Thyroid gland (tissue), 4 donors: Measurements from ENCODE around the gene LGALS4. TPM values are rescaled to one million over a fixed set of nuclear protein-coding genes. Genes with fewer than 3 reads are reported as not detected.
"Not testable (repeated sequence)": the region's sequence is repeated elsewhere in the genome, so short reads cannot be mapped to it uniquely, and the experiment has no call there.

ENCODE experiments used
- DNase-seq, 2 donors: peaks; one replicate each; pipeline ENCODE4 v3.0.0-alpha.2; 2019
- H3K27ac ChIP-seq, 3 donors: fragments of 200-600 bp; sonication (generic); 1 replicate in 2 of 3; 2 replicates in 1 of 3; pipeline ENCODE4 v1.5.1; 2016 to 2019; ENCODE audit warnings: mild to moderate bottlenecking in 1 of 3, moderate library complexity in 1 of 3
- H3K27me3 ChIP-seq: fragments of 200-600 bp; sonication (generic); one replicate; pipeline ENCODE4 v1.5.1; 2019
- H3K36me3 ChIP-seq, 2 donors: fragments of 200-600 bp; sonication (generic); one replicate each; pipeline ENCODE4 v1.5.1; 2016 to 2019
- H3K4me1 ChIP-seq, 2 donors: fragments of 200-600 bp; sonication (generic); one replicate each; pipeline ENCODE4 v1.5.1; 2017 to 2019
- H3K4me3 ChIP-seq, 3 donors: fragments of 200-600 bp; sonication (generic); replicated peaks in 1 of 3; 1 replicate in 2 of 3; 2 replicates in 1 of 3; pipeline ENCODE4 v1.5.1; 2016; ENCODE audit warnings: mild to moderate bottlenecking in 1 of 3
- H3K9me3 ChIP-seq: fragments of 200-600 bp; sonication (generic); one replicate; pipeline ENCODE4 v1.5.1; 2017
- POLR2A ChIP-seq, 2 donors: fragments of 450-650 bp; IDR thresholded peaks; one replicate each; pipeline ENCODE4 v1.6.1; 2017; ENCODE audit warnings: antibody characterized with exemption in 2 of 2, mild to moderate bottlenecking in 2 of 2, moderate library complexity in 1 of 2
- WGBS, 2 donors: methylation state at CpG; one replicate each; pipeline ENCODE4 v1.1.5; 2017; 5-methylcytosine and 5-hydroxymethylcytosine counted together
- intact Hi-C: fragments of 100-400 bp; cut with DNase I; formaldehyde crosslinking; loops from one replicate; pipeline ENCODE4 v1.15.1; 2023
- total RNA-seq, 4 donors: library from RNA; depleted of rRNA; stranded (reverse); fragments of >200 nt; gene quantifications; one replicate each; pipeline ENCODE4 v1.2.3, GENCODE V29; 2016
- TF ChIP-seq, protein P1 (sequence below), 6 experiments: fragments of 200-600 bp in 3 of 6; fragments of 450-650 bp in 3 of 6; sonication (generic) in 3 of 6; IDR thresholded peaks; one replicate each; pipeline ENCODE4 v1.5.1; 2016 to 2019; ENCODE audit warnings: antibody characterized with exemption in 6 of 6, mild to moderate bottlenecking in 2 of 6, inconsistent platforms in 1 of 6, moderate library complexity in 1 of 6

LGALS4 gene
- total RNA-seq, 4 donors from 2014 or later = 1.6 TPM; not detected in 2

DNA sequence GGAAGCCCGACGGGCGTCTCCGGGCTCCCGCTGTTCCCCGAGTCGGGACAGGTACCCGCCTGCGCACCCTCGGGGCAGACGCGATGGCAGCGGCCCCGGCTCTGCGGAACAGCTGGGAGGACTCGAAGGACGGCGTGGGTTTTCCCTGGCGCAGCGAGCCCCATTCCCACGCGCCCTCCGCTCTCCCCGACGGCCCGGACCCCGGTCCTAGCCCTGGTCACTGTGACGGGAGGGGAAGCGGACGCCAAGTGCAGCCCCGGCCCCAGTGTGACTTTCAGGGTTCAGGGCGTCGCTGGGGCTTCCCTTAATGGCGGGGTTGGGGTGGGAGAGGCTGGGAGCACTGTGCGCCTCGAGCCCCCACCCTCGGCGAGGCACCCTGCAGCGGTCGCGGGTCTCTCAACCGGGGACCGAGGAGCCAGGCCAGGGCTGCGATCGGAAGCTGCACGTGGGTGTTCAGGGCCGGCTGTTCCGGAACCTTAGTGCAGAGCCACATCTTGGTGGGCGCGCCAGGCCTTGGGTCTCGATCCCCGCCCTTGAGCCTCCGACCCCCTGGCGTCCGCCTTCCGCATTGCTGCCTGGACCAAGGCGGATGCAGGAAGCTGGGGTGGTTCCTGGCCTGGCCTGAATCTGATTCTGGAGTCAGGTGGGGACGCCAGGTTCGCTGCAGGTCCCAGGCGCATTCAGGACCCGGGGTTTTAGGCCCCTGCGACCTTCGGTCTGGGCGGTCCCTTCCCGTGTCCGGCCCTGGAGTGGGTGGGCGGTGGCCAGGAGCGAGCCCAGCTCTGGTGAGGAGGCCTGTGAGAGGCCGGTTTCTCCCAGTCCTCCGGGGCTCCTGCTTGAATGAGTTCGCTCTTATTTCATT is 20.3 kb downstream of the LGALS4 start:
- no peak for DNase-seq
- Histone ChIP-seq H3K27ac (no peak overlapping the region), H3K4me3 (peak overlapping the region in 1 of 3 donors; percentile 14), H3K27me3 (no peaks in the 10 kb centered on the region), H3K4me1 (peaks cover 0 to 13% of the 10 kb centered on the region in 2 donors), H3K36me3 (no peaks in the 10 kb centered on the region), H3K9me3 (no peaks in the 10 kb centered on the region)
- WGBS, 2 donors = 27 to 61% methylated on average over 3 to 28 of the region's 71 CpGs
- TF ChIP-seq, protein P1, sequence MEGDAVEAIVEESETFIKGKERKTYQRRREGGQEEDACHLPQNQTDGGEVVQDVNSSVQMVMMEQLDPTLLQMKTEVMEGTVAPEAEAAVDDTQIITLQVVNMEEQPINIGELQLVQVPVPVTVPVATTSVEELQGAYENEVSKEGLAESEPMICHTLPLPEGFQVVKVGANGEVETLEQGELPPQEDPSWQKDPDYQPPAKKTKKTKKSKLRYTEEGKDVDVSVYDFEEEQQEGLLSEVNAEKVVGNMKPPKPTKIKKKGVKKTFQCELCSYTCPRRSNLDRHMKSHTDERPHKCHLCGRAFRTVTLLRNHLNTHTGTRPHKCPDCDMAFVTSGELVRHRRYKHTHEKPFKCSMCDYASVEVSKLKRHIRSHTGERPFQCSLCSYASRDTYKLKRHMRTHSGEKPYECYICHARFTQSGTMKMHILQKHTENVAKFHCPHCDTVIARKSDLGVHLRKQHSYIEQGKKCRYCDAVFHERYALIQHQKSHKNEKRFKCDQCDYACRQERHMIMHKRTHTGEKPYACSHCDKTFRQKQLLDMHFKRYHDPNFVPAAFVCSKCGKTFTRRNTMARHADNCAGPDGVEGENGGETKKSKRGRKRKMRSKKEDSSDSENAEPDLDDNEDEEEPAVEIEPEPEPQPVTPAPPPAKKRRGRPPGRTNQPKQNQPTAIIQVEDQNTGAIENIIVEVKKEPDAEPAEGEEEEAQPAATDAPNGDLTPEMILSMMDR (IDR thresholded peaks at IDR 0.05) = peak in 2 of 6 experiments; percentile 20 to 22
- TF ChIP-seq POLR2A (IDR thresholded peaks at IDR 0.05) = no peak
- intact Hi-C loops = no loop called here

DNA sequence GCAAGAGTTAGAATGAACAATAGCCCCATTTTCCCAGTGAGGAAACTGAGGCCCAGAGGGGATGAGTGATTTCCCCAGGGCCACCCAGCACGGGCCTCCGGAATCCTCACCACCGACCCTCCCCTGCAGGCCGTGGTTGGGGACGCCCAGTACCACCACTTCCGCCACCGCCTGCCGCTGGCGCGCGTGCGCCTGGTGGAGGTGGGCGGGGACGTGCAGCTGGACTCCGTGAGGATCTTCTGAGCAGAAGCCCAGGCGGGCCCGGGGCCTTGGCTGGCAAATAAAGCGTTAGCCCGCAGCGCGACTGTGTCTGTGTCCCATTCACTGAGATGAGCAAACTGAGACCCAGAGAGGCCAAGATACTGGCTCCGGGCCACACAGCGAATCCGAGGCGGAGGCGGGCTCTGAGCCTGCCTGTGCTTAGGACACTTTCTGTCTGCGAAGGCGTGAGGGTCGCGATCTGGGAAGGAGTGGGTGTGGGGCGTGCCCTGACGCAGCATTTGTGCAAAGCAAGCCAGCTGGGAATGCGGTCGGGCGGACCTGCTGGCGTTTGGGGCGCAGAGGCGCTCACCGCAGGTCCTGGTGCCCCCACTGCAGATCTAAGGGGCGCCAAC is 21.2 kb downstream of the LGALS4 start:
- H3K27ac ChIP-seq, intact Hi-C loops, H3K27me3 ChIP-seq, H3K36me3 ChIP-seq, H3K9me3 ChIP-seq, DNase-seq: not testable (repeated sequence)
- peak overlapping the region in 1 of 3 donors; percentile 14 for H3K4me3 ChIP-seq
- WGBS, 2 donors = no CpG with 5 or more reads among the region's 40 CpGs
- peaks cover 0 to 13% of the 10 kb centered on the region in 2 donors for H3K4me1 ChIP-seq

DNA sequence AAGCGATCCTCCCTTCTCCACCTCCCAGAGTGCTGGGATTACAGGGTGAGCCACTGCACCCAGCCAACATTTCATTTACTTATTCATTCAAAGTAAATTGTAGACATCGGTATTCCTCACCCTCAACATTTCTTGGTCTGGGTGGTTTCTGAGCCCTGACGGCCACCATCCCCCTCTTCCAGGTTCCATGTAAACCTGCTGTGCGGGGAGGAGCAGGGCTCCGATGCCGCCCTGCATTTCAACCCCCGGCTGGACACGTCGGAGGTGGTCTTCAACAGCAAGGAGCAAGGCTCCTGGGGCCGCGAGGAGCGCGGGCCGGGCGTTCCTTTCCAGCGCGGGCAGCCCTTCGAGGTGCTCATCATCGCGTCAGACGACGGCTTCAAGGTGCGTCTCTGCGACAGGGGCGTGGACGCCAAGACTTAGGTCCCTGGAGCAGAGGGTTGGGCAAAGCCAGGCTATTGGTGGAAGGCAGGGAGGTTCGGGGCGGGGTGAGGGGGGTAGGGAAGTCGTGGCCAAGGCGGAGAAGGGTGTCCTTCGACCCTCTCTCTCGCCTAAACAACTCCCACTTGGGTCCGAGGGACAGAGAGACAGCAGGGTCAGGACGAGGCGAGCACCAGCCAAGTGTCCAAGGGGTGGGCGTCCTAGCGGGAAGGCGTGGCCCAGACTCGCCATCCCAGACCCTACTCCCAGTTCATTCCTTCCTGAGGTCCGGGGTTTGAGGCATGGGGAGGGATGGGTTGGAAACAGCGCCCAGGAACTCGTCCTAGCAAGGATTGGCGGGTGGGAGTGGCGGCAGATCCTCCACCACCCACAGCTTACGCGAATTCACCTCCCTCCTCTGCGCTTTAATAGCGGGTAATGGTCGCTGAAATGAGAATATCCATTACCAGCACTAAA is 22.0 kb downstream of the LGALS4 start:
- intact Hi-C loops, H3K27ac ChIP-seq, H3K9me3 ChIP-seq, H3K36me3 ChIP-seq, DNase-seq, H3K27me3 ChIP-seq: not testable (repeated sequence)
- H3K4me1 ChIP-seq = peaks cover 0 to 13% of the 10 kb centered on the region in 2 donors
- WGBS, 2 donors = 49 to 50% methylated on average over 11 to 13 of the region's 49 CpGs
- H3K4me3 ChIP-seq = peak overlapping the region in 1 of 3 donors; percentile 14

DNA sequence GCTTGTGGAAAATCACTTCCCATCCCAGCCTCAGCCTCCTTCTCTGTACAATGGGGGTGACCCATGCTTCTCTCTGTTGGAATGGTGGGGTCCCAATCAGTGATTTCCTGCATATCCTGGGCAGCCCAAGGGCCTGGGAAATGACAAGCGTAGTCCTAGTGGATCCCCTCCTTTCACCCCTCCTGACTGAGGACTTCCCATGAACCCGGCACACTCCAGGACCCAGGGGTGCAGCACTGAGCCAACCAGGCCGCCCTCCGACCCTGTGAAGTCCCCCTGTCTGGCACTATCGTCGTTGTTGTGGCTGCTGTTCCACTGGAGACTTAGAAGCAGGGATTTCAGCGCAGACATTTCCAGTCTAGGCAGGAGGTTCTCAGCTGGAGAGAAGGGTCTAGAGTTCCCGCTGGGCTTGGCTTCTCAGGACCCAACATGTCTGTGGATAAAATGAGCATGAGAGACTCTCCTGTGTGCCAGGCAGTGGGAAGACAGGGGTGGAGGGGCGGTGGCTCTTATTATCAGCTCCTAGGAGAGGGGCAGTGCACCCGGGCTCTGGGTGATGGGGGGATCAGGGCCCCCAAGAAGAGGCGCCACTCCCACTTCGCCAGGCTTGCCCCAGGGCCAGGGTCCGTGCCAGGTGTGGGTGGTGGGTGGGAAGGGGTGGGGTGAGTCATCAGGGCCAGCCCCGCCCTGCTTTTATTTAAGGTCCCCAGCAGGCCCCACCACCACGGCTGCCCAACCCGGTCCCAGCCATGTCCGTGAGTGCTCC is 24.1 kb downstream of the LGALS4 start, which contains the start of gene LGALS7B:
Gene LGALS7B, plus strand, starts transcription at position 723 of the 766 bp plus-strand sequence. Its CDS starts 27 bp downstream, at position 750.
- Histone ChIP-seq H3K9me3 (no peaks in the 10 kb centered on the region), H3K4me3 (no peak within 1 kb of the TSS), H3K27me3 (no peaks in the 10 kb centered on the region), H3K4me1 (peaks cover 0 to 13% of the 10 kb centered on the region in 2 donors), H3K27ac (no peak within 1 kb of the TSS), H3K36me3 (no peaks in the 10 kb centered on the region)
- 68 to 80% methylated on average over 4 to 8 of the region's 17 CpGs for WGBS, 2 donors
- no peak for DNase-seq
- intact Hi-C loops = no loop called here
- TF ChIP-seq POLR2A (IDR thresholded peaks at IDR 0.05) = no peak
- TF ChIP-seq, protein P1 (IDR thresholded peaks at IDR 0.05) = no peak

DNA sequence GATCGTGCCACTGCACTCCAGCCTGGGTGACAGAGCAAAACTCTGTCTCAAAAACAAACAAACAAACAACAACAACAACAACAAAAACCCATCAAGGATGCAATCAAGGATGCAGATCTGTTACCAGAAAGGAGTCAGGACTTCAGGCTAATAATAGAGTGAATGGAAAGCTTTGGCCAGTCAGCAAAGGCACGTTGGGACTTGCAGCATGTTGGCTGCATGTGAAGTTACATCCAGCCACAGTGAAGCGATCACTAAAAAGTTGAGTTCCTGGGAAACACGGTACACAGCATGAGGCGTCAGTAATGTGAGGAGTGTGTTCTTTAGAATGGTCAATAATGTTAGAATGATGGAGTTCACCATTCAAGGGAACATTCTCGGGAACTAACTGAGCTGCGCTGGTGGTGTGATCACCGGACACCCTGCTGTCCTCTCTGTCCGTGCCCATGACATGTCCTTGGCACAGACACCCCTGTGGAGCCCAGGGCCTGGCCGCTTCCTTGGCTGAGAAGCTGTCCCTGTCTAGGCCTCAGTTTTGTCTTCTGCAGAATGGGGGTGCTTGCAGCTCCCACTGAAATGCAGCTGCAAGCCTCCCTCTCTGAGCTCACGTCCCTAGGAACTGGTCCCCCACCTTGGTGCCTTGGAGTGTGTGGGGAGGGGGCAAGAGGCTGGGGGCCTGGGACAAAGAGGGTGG is 26.0 kb downstream of the LGALS4 start:
- WGBS, 2 donors = 81 to 84% methylated on average over 11 of the region's 11 CpGs
- Histone ChIP-seq H3K36me3 (no peaks in the 10 kb centered on the region), H3K27me3 (no peaks in the 10 kb centered on the region), H3K9me3 (no peaks in the 10 kb centered on the region), H3K4me1 (no peaks in the 10 kb centered on the region), H3K27ac (no peak overlapping the region), H3K4me3 (no peak overlapping the region)
- no peak for TF ChIP-seq POLR2A (IDR thresholded peaks at IDR 0.05)
- TF ChIP-seq, protein P1 (IDR thresholded peaks at IDR 0.05) = no peak
- intact Hi-C loops = no loop called here
- no peak for DNase-seq

DNA sequence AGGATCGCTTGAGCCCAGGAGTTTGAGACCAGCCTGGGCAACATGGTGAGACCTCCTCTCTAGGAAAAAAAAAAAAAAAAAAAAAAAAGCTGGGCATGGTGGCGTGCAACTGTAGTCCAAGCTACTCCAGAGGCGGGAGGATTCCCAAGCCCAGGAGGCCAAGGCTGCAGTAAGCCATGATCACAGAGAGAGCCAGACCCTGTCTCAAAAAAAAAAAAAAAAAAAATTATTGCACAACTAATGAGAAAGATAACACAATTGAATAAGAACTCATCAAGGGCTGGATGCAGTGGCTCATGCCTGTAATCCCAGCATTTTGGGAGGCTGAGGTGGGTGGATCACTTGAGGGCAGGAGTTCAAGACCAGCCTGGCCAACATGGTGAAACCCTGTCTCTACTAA is 26.7 kb downstream of the LGALS4 start:
- H3K4me3 ChIP-seq, intact Hi-C loops, H3K27me3 ChIP-seq, H3K4me1 ChIP-seq, H3K9me3 ChIP-seq, H3K36me3 ChIP-seq, H3K27ac ChIP-seq, DNase-seq: not testable (repeated sequence)
- WGBS, 2 donors = 91 to 95% methylated on average over 3 of the region's 3 CpGs
